H9 (cell line): ENCODE data around the gene NFIX. TPM values are rescaled to one million over a fixed set of nuclear protein-coding genes. Genes with fewer than 3 reads are reported as not detected.

Experiments used
- DNase-seq: peaks from one replicate; pipeline ENCODE4 v3.0.0-alpha.2; 2017
- H2AFZ ChIP-seq: one replicate; pipeline ENCODE4 v1.6.1; 2013; ENCODE audit warnings: mild to moderate bottlenecking, low read length, control low read depth, moderate library complexity
- H2AK5ac ChIP-seq: 2 replicates; pipeline ENCODE4 v1.6.1; 2013; ENCODE audit warnings: low read length, control low read depth, mixed read lengths; ENCODE audit not compliant: insufficient read length
- H2BK120ac ChIP-seq: one replicate; pipeline ENCODE4 v1.6.1; 2013; ENCODE audit warnings: low read depth, mild to moderate bottlenecking, low read length, control low read depth, inconsistent platforms; ENCODE audit not compliant: poor library complexity, severe bottlenecking
- H2BK12ac ChIP-seq: 2 replicates; pipeline ENCODE4 v1.6.1; 2013; ENCODE audit warnings: low read length, control low read depth, mixed read lengths, low read depth; ENCODE audit not compliant: insufficient read length
- H2BK15ac ChIP-seq: 2 replicates; pipeline ENCODE4 v1.6.1; 2013; ENCODE audit warnings: low read depth, low read length, control low read depth
- H2BK20ac ChIP-seq: one replicate; pipeline ENCODE4 v1.6.1; 2013; ENCODE audit warnings: low read depth, mild to moderate bottlenecking, low read length, control low read depth, inconsistent platforms; ENCODE audit not compliant: poor library complexity, severe bottlenecking
- H2BK5ac ChIP-seq: 2 replicates; pipeline ENCODE4 v1.6.1; 2013; ENCODE audit warnings: low read length, control low read depth, mixed read lengths; ENCODE audit not compliant: insufficient read length
- H3K14ac ChIP-seq: 2 replicates; pipeline ENCODE4 v1.6.1; 2013; ENCODE audit warnings: low read length, control low read depth; ENCODE audit not compliant: insufficient read depth
- H3K18ac ChIP-seq: 2 replicates; pipeline ENCODE4 v1.6.1; 2013; ENCODE audit warnings: low read depth, mild to moderate bottlenecking, mixed read lengths, low read length, control low read depth; ENCODE audit not compliant: insufficient read length
- H3K23ac ChIP-seq: 2 replicates; pipeline ENCODE4 v1.6.1; 2013; ENCODE audit warnings: low read length, control low read depth, mixed read lengths, low read depth; ENCODE audit not compliant: insufficient read length
- H3K23me2 ChIP-seq: 2 replicates; pipeline ENCODE4 v1.6.1; 2013; ENCODE audit warnings: low read depth, mild to moderate bottlenecking, mixed read lengths, low read length, control low read depth; ENCODE audit not compliant: insufficient read length, poor library complexity, severe bottlenecking
- H3K27ac ChIP-seq: 2 replicates; pipeline ENCODE4 v1.5.1; 2013; ENCODE audit warnings: low read length, control low read depth, mixed read lengths, low read depth; ENCODE audit not compliant: insufficient read length
- H3K27me3 ChIP-seq: 2 replicates; pipeline ENCODE4 v1.6.1; 2013; ENCODE audit warnings: low read length, control low read depth, inconsistent platforms; ENCODE audit not compliant: insufficient read depth
- H3K4ac ChIP-seq: 2 replicates; pipeline ENCODE4 v1.6.1; 2013; ENCODE audit warnings: low read depth, mild to moderate bottlenecking, control low read depth, inconsistent platforms, low read length, moderate library complexity
- H3K4me1 ChIP-seq: 2 replicates; pipeline ENCODE4 v1.6.1; 2013; ENCODE audit warnings: low read length, control low read depth, inconsistent platforms; ENCODE audit not compliant: insufficient read depth
- H3K4me2 ChIP-seq: 2 replicates; pipeline ENCODE4 v1.6.1; 2013; ENCODE audit warnings: low read length, control low read depth, mixed read lengths; ENCODE audit not compliant: insufficient read length, insufficient read depth
- H3K56ac ChIP-seq: 2 replicates; pipeline ENCODE4 v1.6.1; 2013; ENCODE audit warnings: low read depth, mild to moderate bottlenecking, mixed read lengths, low read length, control low read depth; ENCODE audit not compliant: insufficient read length
- H3K79me1 ChIP-seq: 2 replicates; pipeline ENCODE4 v1.6.1; 2013; ENCODE audit warnings: low read depth, mild to moderate bottlenecking, moderate library complexity, low read length, control low read depth, inconsistent platforms; ENCODE audit not compliant: insufficient read depth, poor library complexity, severe bottlenecking
- H3K79me2 ChIP-seq: 2 replicates; pipeline ENCODE4 v1.6.1; 2013; ENCODE audit warnings: low read length, control low read depth, inconsistent platforms; ENCODE audit not compliant: insufficient read depth
- H3K9ac ChIP-seq: 2 replicates; pipeline ENCODE4 v1.6.1; 2013; ENCODE audit warnings: low read length, control low read depth, mixed read lengths; ENCODE audit not compliant: insufficient read length; ENCODE audit errors: extremely low read depth
- H3K9me3 ChIP-seq: one replicate; pipeline ENCODE4 v1.6.1; 2013; ENCODE audit warnings: low read depth, low read length, inconsistent platforms; ENCODE audit not compliant: control insufficient read depth
- H3T11ph ChIP-seq: one replicate; pipeline ENCODE4 v1.6.1; 2013; ENCODE audit warnings: mild to moderate bottlenecking, low read length, control low read depth, inconsistent platforms
- H4K20me1 ChIP-seq: one replicate; pipeline ENCODE4 v1.6.1; 2013; ENCODE audit not compliant: control insufficient read depth, insufficient read length, insufficient read depth
- H4K5ac ChIP-seq: 2 replicates; pipeline ENCODE4 v1.6.1; 2013; ENCODE audit warnings: low read depth, mild to moderate bottlenecking, mixed read lengths, low read length, control low read depth; ENCODE audit not compliant: insufficient read length
- H4K8ac ChIP-seq: replicated peaks from 2 replicates; pipeline ENCODE4 v1.6.1; 2013; ENCODE audit warnings: low read length, control low read depth, mixed read lengths, low read depth; ENCODE audit not compliant: insufficient read length
- H4K91ac ChIP-seq: 2 replicates; pipeline ENCODE4 v1.6.1; 2013; ENCODE audit warnings: low read depth, mild to moderate bottlenecking, moderate library complexity, mixed read lengths, low read length, control low read depth; ENCODE audit not compliant: insufficient read length
- H3K27ac Mint-ChIP-seq, 3 experiments: 2 replicates in 2 of 3; 3 replicates in 1 of 3; pipeline ENCODE4 v1.8.0; 2020 to 2021; ENCODE audit warnings: mixed read lengths in 3 of 3, mild to moderate bottlenecking in 1 of 3, moderate library complexity in 1 of 3
- H3K27me3 Mint-ChIP-seq: 2 replicates; pipeline ENCODE4 v1.8.0; 2021; ENCODE audit warnings: low read depth, mild to moderate bottlenecking, moderate library complexity, mixed read lengths
- H3K36me3 Mint-ChIP-seq, 3 experiments: 2 replicates in 2 of 3; 3 replicates in 1 of 3; pipeline ENCODE4 v1.8.0; 2020 to 2021; ENCODE audit warnings: low read depth in 3 of 3, mixed read lengths in 3 of 3; ENCODE audit not compliant: insufficient read depth in 1 of 3
- H3K4me1 Mint-ChIP-seq, 2 experiments: 2 replicates each; pipeline ENCODE4 v1.8.0; 2020; ENCODE audit warnings: mixed read lengths in 2 of 2
- H3K4me3 Mint-ChIP-seq, 2 experiments: 2 replicates in 1 of 2; 3 replicates in 1 of 2; pipeline ENCODE4 v1.8.0; 2020 to 2021; ENCODE audit warnings: mild to moderate bottlenecking in 2 of 2, mixed read lengths in 2 of 2, moderate library complexity in 1 of 2
- H3K9me3 Mint-ChIP-seq, 2 experiments: 2 replicates in 1 of 2; 3 replicates in 1 of 2; pipeline ENCODE4 v1.8.0; 2020; ENCODE audit warnings: mild to moderate bottlenecking in 2 of 2, mixed read lengths in 2 of 2, moderate library complexity in 1 of 2
- CTCF ChIP-seq: fragments of 200-600 bp; sonication (generic); conservative IDR thresholded peaks from 3 replicates; pipeline ENCODE4 v1.8.0; 2021; ENCODE audit warnings: antibody characterized with exemption, mild to moderate bottlenecking
- WGBS: extraction: QIAGEN DNeasy Blood & Tissue Kit; methylation state at CpG from one replicate; pipeline ENCODE4 v1.1.7; 2013; ENCODE audit warnings: missing lambda C conversion rate, low lambda C conversion rate, mixed read lengths; ENCODE audit not compliant: insufficient read length; ENCODE audit errors: extremely low coverage; 5-methylcytosine and 5-hydroxymethylcytosine counted together
- total RNA-seq: library from RNA; stranded (reverse); gene quantifications from 2 replicates; pipeline ENCODE4 v1.2.1, GENCODE V29; 2021

Gene NFIX
- total RNA-seq, 1 experiment from 2014 or later: 0.31 TPM

GRCh38 chr19:13103581-13104359 is 108.5 kb downstream of the NFIX start:
- Histone ChIP-seq H3K56ac (no peak overlapping the region), H3K14ac (no peak overlapping the region), H3K23ac (no peak overlapping the region), H2AK5ac (no peak overlapping the region), H3K79me1 (no peaks in the 10 kb centered on the region), H3K27ac (no peak overlapping the region), H3K4ac (no peak overlapping the region), H3K9me3 (no peaks in the 10 kb centered on the region), H4K5ac (no peak overlapping the region), H4K8ac (no peak overlapping the region), H3K9ac (no peak overlapping the region), H3K4me2 (no peak overlapping the region), H3K79me2 (no peaks in the 10 kb centered on the region), H2BK12ac (no peak overlapping the region), H2BK15ac (no peak overlapping the region), H3T11ph (no peak overlapping the region), H2BK20ac (no peak overlapping the region), H3K4me1 (no peaks in the 10 kb centered on the region), H3K18ac (no peak overlapping the region), H3K23me2 (peaks cover 3% of the 10 kb centered on the region), H2BK120ac (no peak overlapping the region), H3K27me3 (peaks cover 17% of the 10 kb centered on the region; the same call in 1 of the 2 replicates), H2BK5ac (no peak overlapping the region), H4K91ac (no peak overlapping the region), H4K20me1 (peaks cover 3% of the 10 kb centered on the region), H2AFZ (no peak overlapping the region)
- no peak overlapping the region for H3K27ac Mint-ChIP-seq
- H3K36me3 Mint-ChIP-seq: peaks cover 6 to 7% (median 7%) of the 10 kb centered on the region in 3 experiments
- TF ChIP-seq CTCF: no peak
- peak; percentile 25 for DNase-seq
- peaks cover 39% of the 10 kb centered on the region for H3K27me3 Mint-ChIP-seq
- H3K4me1 Mint-ChIP-seq: peaks cover 10 to 14% of the 10 kb centered on the region in 2 experiments
- H3K4me3 Mint-ChIP-seq: no peak overlapping the region
- peaks cover 3 to 7% of the 10 kb centered on the region in 2 experiments; a peak in 3 of 5 replicates for H3K9me3 Mint-ChIP-seq
- no CpG with 5 or more reads among the region's 13 CpGs for WGBS
